ENCODE data around the gene RPS21. TPM values are rescaled to one million over a fixed set of nuclear protein-coding genes. Genes with fewer than 3 reads are reported as not detected.

Gene RPS21
- total and polyA plus RNA-seq, 2 of the 13 experiments (the other 11 are each of a cell fraction or from before 2014, with no cell fraction given) = 2,647 to 11,063 TPM

DNA sequence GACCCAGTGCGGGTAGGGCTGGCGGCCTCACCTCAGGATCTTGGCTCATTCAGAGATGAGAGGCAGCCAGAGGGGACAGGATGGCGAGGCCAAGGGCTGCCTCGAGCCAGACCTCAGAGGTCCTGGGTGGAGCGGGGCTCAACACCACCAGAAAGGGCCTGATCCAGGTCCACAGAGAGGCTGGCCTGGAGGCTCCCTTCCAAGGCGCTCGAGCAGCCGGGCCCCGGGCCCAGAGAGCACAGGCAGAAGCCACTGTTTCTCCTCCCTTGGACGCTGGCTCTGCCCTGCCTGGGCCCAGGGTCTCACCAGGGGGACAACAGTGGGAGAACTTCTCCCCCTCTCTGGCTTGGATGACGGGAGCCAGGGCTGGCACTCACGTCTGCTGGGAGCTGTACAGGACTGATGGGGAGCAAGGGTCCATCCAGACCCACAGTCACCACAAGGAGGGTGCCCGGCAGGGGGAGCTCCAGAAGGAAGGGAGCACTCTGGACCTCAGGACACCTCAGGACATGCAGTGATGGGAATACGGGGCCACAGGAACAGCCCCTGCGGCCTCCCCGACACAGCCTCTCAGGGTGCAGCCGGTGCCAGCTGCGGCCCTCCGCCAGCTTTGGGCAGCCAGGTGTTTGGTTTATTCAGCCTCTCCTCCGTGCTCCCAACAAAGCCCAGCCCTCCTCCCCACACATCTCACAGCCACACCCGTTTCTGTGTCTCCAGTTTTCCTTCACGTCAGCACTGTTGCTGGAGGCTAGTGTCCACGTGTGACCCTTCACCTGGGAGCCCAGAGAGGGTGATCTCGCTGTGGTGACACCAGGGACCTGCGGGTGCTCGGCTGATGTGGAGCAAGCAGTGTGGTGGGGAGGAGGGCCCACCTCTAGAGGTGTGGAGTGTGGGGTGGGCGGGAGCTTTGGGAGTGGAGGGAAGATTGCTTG lies 8.7 kb downstream of the RPS21 start (continued):
- TF ChIP-seq, protein P1, sequence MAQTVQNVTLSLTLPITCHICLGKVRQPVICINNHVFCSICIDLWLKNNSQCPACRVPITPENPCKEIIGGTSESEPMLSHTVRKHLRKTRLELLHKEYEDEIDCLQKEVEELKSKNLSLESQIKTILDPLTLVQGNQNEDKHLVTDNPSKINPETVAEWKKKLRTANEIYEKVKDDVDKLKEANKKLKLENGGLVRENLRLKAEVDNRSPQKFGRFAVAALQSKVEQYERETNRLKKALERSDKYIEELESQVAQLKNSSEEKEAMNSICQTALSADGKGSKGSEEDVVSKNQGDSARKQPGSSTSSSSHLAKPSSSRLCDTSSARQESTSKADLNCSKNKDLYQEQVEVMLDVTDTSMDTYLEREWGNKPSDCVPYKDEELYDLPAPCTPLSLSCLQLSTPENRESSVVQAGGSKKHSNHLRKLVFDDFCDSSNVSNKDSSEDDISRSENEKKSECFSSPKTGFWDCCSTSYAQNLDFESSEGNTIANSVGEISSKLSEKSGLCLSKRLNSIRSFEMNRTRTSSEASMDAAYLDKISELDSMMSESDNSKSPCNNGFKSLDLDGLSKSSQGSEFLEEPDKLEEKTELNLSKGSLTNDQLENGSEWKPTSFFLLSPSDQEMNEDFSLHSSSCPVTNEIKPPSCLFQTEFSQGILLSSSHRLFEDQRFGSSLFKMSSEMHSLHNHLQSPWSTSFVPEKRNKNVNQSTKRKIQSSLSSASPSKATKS (CRISPR knock-in tag; IDR thresholded peaks at IDR 0.05) = no peak
- TF ChIP-seq, protein P2, sequence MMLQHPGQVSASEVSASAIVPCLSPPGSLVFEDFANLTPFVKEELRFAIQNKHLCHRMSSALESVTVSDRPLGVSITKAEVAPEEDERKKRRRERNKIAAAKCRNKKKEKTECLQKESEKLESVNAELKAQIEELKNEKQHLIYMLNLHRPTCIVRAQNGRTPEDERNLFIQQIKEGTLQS (CRISPR knock-in tag; IDR thresholded peaks at IDR 0.05) = no peak
- TF ChIP-seq, protein P3, sequence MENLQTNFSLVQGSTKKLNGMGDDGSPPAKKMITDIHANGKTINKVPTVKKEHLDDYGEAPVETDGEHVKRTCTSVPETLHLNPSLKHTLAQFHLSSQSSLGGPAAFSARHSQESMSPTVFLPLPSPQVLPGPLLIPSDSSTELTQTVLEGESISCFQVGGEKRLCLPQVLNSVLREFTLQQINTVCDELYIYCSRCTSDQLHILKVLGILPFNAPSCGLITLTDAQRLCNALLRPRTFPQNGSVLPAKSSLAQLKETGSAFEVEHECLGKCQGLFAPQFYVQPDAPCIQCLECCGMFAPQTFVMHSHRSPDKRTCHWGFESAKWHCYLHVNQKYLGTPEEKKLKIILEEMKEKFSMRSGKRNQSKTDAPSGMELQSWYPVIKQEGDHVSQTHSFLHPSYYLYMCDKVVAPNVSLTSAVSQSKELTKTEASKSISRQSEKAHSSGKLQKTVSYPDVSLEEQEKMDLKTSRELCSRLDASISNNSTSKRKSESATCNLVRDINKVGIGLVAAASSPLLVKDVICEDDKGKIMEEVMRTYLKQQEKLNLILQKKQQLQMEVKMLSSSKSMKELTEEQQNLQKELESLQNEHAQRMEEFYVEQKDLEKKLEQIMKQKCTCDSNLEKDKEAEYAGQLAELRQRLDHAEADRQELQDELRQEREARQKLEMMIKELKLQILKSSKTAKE (CRISPR knock-in tag; IDR thresholded peaks at IDR 0.05; ENCODE audit: borderline replicate concordance) = no peak
- TF ChIP-seq, protein P4, sequence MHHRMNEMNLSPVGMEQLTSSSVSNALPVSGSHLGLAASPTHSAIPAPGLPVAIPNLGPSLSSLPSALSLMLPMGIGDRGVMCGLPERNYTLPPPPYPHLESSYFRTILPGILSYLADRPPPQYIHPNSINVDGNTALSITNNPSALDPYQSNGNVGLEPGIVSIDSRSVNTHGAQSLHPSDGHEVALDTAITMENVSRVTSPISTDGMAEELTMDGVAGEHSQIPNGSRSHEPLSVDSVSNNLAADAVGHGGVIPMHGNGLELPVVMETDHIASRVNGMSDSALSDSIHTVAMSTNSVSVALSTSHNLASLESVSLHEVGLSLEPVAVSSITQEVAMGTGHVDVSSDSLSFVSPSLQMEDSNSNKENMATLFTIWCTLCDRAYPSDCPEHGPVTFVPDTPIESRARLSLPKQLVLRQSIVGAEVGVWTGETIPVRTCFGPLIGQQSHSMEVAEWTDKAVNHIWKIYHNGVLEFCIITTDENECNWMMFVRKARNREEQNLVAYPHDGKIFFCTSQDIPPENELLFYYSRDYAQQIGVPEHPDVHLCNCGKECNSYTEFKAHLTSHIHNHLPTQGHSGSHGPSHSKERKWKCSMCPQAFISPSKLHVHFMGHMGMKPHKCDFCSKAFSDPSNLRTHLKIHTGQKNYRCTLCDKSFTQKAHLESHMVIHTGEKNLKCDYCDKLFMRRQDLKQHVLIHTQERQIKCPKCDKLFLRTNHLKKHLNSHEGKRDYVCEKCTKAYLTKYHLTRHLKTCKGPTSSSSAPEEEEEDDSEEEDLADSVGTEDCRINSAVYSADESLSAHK (CRISPR knock-in tag; IDR thresholded peaks at IDR 0.05; ENCODE audit: borderline replicate concordance) = no peak
- no peak for TF ChIP-seq SNRNP70 (IDR thresholded peaks at IDR 0.05; ENCODE audit: low read depth, low read length)
- TF ChIP-seq GLMP (CRISPR knock-in tag; IDR thresholded peaks at IDR 0.05; ENCODE audit: borderline replicate concordance) = no peak
- no peak for TF ChIP-seq ZNF451 (CRISPR knock-in tag; IDR thresholded peaks at IDR 0.05)
- TF ChIP-seq ARNTL (CRISPR knock-in tag; IDR thresholded peaks at IDR 0.05) = no peak
- 0 out of 2 replicates have a peak, but pooled peaks have one; percentile 23 for TF ChIP-seq THRA (CRISPR knock-in tag; IDR thresholded peaks at IDR 0.05; ENCODE audit: borderline replicate concordance)
- no peak for TF ChIP-seq ZNF800 (CRISPR knock-in tag; IDR thresholded peaks at IDR 0.05)
- peak; percentile 47; the same call in 1 of the 2 replicates for TF ChIP-seq ZNF333 (CRISPR knock-in tag; IDR thresholded peaks at IDR 0.05; ENCODE audit: borderline replicate concordance)
- TF ChIP-seq XBP1 (CRISPR knock-in tag; IDR thresholded peaks at IDR 0.05) = no peak
- no peak for TF ChIP-seq IRF9 (CRISPR knock-in tag; IDR thresholded peaks at IDR 0.05; ENCODE audit: borderline replicate concordance)

Measured in HepG2 (cell line).